Pancreas (tissue), 10 donors: ENCODE results near the gene CD93. TPM values are rescaled to one million over a fixed set of nuclear protein-coding genes. Genes with fewer than 3 reads are reported as not detected.
A peak's percentile ranks its signal among the peaks of the same experiment; 100 is the strongest.

Source experiments
- ATAC-seq, 4 donors: fragments of 200-7000 bp; cut with Tn5 transposase; one replicate each; pipeline versions ENCODE4 v1.8.0 to v1.9.1; 2020; ENCODE audit warnings: mild to moderate bottlenecking in 4 of 4, moderate library complexity in 4 of 4
- DNase-seq, 6 donors: peaks; one replicate each; pipeline ENCODE4 v3.0.0-alpha.2; 2020
- FAIRE-seq: peaks from 2 replicates; lab custom pipeline; 2012; peaks lifted over from hg19 to GRCh38; lab: Jason Lieb, UNC
- H3K27ac ChIP-seq, 4 donors: fragments of 200-600 bp; sonication (generic); 1 replicate in 3 of 4; 2 replicates in 1 of 4; pipeline versions ENCODE4 v1.5.0 to v1.8.0; 2020
- H3K27me3 ChIP-seq, 4 donors: fragments of 200-600 bp; one replicate each; pipeline ENCODE4 v1.8.0; 2021
- H3K36me3 ChIP-seq, 3 donors: fragments of 200-600 bp; sonication (generic) in 1 of 3; one replicate each; pipeline versions ENCODE4 v1.5.0 to v1.8.0; 2020 to 2021
- H3K4me1 ChIP-seq, 3 donors: fragments of 200-600 bp; one replicate each; pipeline ENCODE4 v1.8.0; 2021
- H3K4me3 ChIP-seq, 4 donors: fragments of 200-600 bp; sonication (generic) in 2 of 4; one replicate each; pipeline versions ENCODE4 v1.5.0 to v1.8.0; 2020 to 2021
- H3K9me3 ChIP-seq, 4 donors: fragments of 200-600 bp; one replicate each; pipeline ENCODE4 v1.8.0; 2021
- WGBS, 2 donors: extraction: QIAGEN DNeasy Blood & Tissue Kit; methylation state at CpG; one replicate each; pipeline ENCODE4 v1.1.7; 2013; 5-methylcytosine and 5-hydroxymethylcytosine counted together
- intact Hi-C, 3 donors: fragments of 100-400 bp; cut with DNase I; formaldehyde crosslinking; loops; one replicate each; pipeline versions ENCODE4 v1.11.1 to v1.14.2; 2022
- polyA plus RNA-seq, 2 donors: library from polyadenylated mRNA; stranded (reverse); fragments of 200-250 nt; gene quantifications; one replicate each; pipeline ENCODE4 v1.2.3, GENCODE V29; 2013
- total RNA-seq, 6 donors: library from RNA; stranded (reverse); fragmentation: NEBNext Ultra II Directional in 4 of 6; extraction: Animal tissue kit (Norgen Biotek cat#: 25700) in 4 of 6; gene quantifications; one replicate each; pipeline versions ENCODE4 v1.2.1 to v1.2.4, GENCODE V29; 2021 to 2023
- TF ChIP-seq, protein P1 (sequence below), 4 donors: fragments of 200-600 bp; sonication (generic) in 3 of 4; IDR thresholded peaks; one replicate each; pipeline versions ENCODE4 v1.5.0 to v1.8.0; 2021; ENCODE audit warnings: antibody characterized with exemption in 4 of 4
- donor health status: healthy with polysubstance abuse.
- donor health status: DM: no; HTN: no; CAD: no; lungs with moderate emphysema.
- donor health status: DM: no; HTN: no; CAD: no.
- donor health status: control.
- donor health status: control.
- donor health status: Bipolar disorder and iron deficiency.
- donor health status: DM: yes; HTN: yes; CAD: no.
- donor health status: DM: no; HTN: no; CAD: no.
- donor health status: DM: no; HTN: no; CAD: no.
- donor health status: DM: yes; HTN: yes; CAD: no.

CD93 gene
- total and polyA plus RNA-seq, 8 donors = 2.8 to 18.2 (median 6.0) TPM

GRCh38 chr20:23034721-23035671, 51.1 kb downstream of the CD93 start, which contains the start of gene SSTR4:
TSS of gene SSTR4 (plus strand) at chr20:23035312. CDS start at chr20:23035484, 172 bp downstream.
- 14 to 25% methylated on average over 48 to 83 of the region's 83 CpGs for WGBS, 2 donors
- no peak for FAIRE-seq

GRCh38 chr20:23033918-23034317, 52.2 kb downstream of the CD93 start:
- TF ChIP-seq, protein P1, sequence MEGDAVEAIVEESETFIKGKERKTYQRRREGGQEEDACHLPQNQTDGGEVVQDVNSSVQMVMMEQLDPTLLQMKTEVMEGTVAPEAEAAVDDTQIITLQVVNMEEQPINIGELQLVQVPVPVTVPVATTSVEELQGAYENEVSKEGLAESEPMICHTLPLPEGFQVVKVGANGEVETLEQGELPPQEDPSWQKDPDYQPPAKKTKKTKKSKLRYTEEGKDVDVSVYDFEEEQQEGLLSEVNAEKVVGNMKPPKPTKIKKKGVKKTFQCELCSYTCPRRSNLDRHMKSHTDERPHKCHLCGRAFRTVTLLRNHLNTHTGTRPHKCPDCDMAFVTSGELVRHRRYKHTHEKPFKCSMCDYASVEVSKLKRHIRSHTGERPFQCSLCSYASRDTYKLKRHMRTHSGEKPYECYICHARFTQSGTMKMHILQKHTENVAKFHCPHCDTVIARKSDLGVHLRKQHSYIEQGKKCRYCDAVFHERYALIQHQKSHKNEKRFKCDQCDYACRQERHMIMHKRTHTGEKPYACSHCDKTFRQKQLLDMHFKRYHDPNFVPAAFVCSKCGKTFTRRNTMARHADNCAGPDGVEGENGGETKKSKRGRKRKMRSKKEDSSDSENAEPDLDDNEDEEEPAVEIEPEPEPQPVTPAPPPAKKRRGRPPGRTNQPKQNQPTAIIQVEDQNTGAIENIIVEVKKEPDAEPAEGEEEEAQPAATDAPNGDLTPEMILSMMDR (IDR thresholded peaks at IDR 0.05) = no peak
- Histone ChIP-seq H3K9me3 (no peaks in the 10 kb centered on the region), H3K27ac (no peak overlapping the region), H3K27me3 (peaks cover 0 to 5% (median 2%) of the 10 kb centered on the region in 4 donors), H3K4me1 (no peaks in the 10 kb centered on the region), H3K4me3 (no peak overlapping the region), H3K36me3 (no peaks in the 10 kb centered on the region)
- intact Hi-C loops = no loop called here
- ATAC-seq = no peak
- WGBS, 2 donors = 55 to 57% methylated on average over 4 of the region's 4 CpGs
- no peak for DNase-seq
- FAIRE-seq = no peak

More at GRCh38 chr20:23034721-23035671, 51.1 kb downstream of the CD93 start, which contains the start of gene SSTR4:
- TF ChIP-seq, protein P1 (IDR thresholded peaks at IDR 0.05) = no peak
- Histone ChIP-seq H3K4me1 (no peaks in the 10 kb centered on the region), H3K27me3 (peaks cover 0 to 5% (median 2%) of the 10 kb centered on the region in 4 donors), H3K4me3 (no peak within 1 kb of the TSS), H3K9me3 (no peaks in the 10 kb centered on the region), H3K36me3 (no peaks in the 10 kb centered on the region), H3K27ac (no peak within 1 kb of the TSS)
- DNase-seq (peak in 1 of 6 donors; percentile 55), ATAC-seq (peak in 1 of 4 donors; percentile 11)
- intact Hi-C loops = no loop called here

DNA sequence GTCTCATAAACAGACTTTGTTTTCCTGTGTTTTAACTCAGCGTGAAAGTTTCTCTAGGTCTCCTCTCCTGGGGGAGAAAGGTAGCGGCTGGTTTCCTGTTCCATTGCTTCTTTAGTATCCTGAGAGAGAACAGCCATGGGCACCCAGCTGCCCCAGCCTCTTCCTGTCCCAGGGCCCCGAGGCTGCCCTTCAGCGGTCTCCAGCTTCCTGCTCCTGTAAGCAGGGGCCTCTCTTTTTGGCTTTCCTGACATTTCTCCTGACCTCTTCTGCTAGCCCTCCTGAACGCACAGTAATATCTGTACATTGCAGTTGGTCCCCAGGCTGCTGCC, 53.4 kb downstream of the CD93 start:
- H3K27ac ChIP-seq = no peak overlapping the region
- peaks cover 0 to 5% (median 2%) of the 10 kb centered on the region in 4 donors for H3K27me3 ChIP-seq
- FAIRE-seq (no peak), DNase-seq (peak in 1 of 6 donors; percentile 31), ATAC-seq (no peak)
- no peaks in the 10 kb centered on the region for H3K9me3 ChIP-seq
- no peak overlapping the region for H3K4me3 ChIP-seq
- no peaks in the 10 kb centered on the region for H3K4me1 ChIP-seq
- intact Hi-C loops = no loop called here
- no peaks in the 10 kb centered on the region for H3K36me3 ChIP-seq
- TF ChIP-seq, protein P1 (IDR thresholded peaks at IDR 0.05) = no peak
- WGBS, 2 donors = 71 to 87% methylated on average over 5 of the region's 5 CpGs

- TF ChIP-seq, protein P1 (IDR thresholded peaks at IDR 0.05) = no peak
- no peak for FAIRE-seq
- Histone ChIP-seq H3K4me3 (no peak overlapping the region), H3K36me3 (no peaks in the 10 kb centered on the region), H3K9me3 (no peaks in the 10 kb centered on the region), H3K4me1 (no peaks in the 10 kb centered on the region), H3K27ac (no peak overlapping the region), H3K27me3 (peaks cover 0 to 5% (median 2%) of the 10 kb centered on the region in 4 donors)
- intact Hi-C loops = no loop called here
- DNase-seq = no peak
- WGBS, 2 donors = 72 to 80% methylated on average over 6 of the region's 6 CpGs
- ATAC-seq = no peak
Observed at GRCh38 chr20:23032056-23032749, 53.9 kb downstream of the CD93 start.
